Kidney epithelial cell (primary cell): ENCODE measurements around the gene HNRNPH2. TPM values are rescaled to one million over a fixed set of nuclear protein-coding genes. Genes with fewer than 3 reads are reported as not detected.

Source experiments
- DNase-seq: peaks from one replicate; pipeline ENCODE4 v3.0.0-alpha.2; 2010; ENCODE audit warnings: low read depth
- H3K27me3 ChIP-seq: 2 replicates; pipeline ENCODE4 v1.6.0; 2011; ENCODE audit warnings: low read length; ENCODE audit not compliant: control insufficient read depth, insufficient read depth
- H3K36me3 ChIP-seq: 2 replicates; pipeline ENCODE4 v1.5.1; 2011; ENCODE audit warnings: low read length; ENCODE audit not compliant: control insufficient read depth, insufficient read depth
- H3K4me3 ChIP-seq: 2 replicates; pipeline ENCODE4 v1.5.1; 2011; ENCODE audit warnings: low read depth, mild to moderate bottlenecking, control low read depth, low read length
- CTCF ChIP-seq: IDR thresholded peaks from 2 replicates; pipeline ENCODE4 v1.5.1; 2011; ENCODE audit warnings: mild to moderate bottlenecking, moderate library complexity, low read length, control low read depth, inconsistent platforms; ENCODE audit not compliant: insufficient read depth, poor library complexity, severe bottlenecking
- total RNA-seq: library from RNA; depleted of rRNA; stranded (reverse); fragments of >200 nt; gene quantifications from 2 replicates; pipeline ENCODE4 v1.2.3, GENCODE V29; 2015

The HNRNPH2 gene
- total RNA-seq, 1 donor from 2014 or later, result 51.1 TPM

GRCh38 chrX:101427954-101428353 is 19.9 kb downstream of the HNRNPH2 start:
- no peaks in the 10 kb centered on the region for H3K36me3 ChIP-seq

GRCh38 chrX:101429934-101430333 is 21.9 kb downstream of the HNRNPH2 start:
- no peaks in the 10 kb centered on the region for H3K27me3 ChIP-seq
- no peak for DNase-seq

More at GRCh38 chrX:101427954-101428353, 19.9 kb downstream of the HNRNPH2 start:
- DNase-seq, result no peak
- H3K4me3 ChIP-seq, result no peak overlapping the region
- H3K27me3 ChIP-seq, result no peaks in the 10 kb centered on the region
- no peak for TF ChIP-seq CTCF

GRCh38 chrX:101430457-101431078 is 22.5 kb downstream of the HNRNPH2 start:
- DNase-seq, result no peak
- Histone ChIP-seq H3K27me3 (no peaks in the 10 kb centered on the region), H3K36me3 (no peaks in the 10 kb centered on the region), H3K4me3 (no peak overlapping the region)
- TF ChIP-seq CTCF, result no peak

More at GRCh38 chrX:101429934-101430333, 21.9 kb downstream of the HNRNPH2 start:
- no peak for TF ChIP-seq CTCF
- no peak overlapping the region for H3K4me3 ChIP-seq
- H3K36me3 ChIP-seq, result no peaks in the 10 kb centered on the region

GRCh38 chrX:101442085-101442484 is 34.1 kb downstream of the HNRNPH2 start:
- DNase-seq, result no peak
- TF ChIP-seq CTCF, result no peak

GRCh38 chrX:101449279-101449678 is 41.3 kb downstream of the HNRNPH2 start:
- H3K36me3 ChIP-seq, result no peaks in the 10 kb centered on the region
- H3K27me3 ChIP-seq, result no peaks in the 10 kb centered on the region
- TF ChIP-seq CTCF, result no peak
- H3K4me3 ChIP-seq, result no peak overlapping the region
- DNase-seq, result no peak

More at GRCh38 chrX:101442085-101442484, 34.1 kb downstream of the HNRNPH2 start:
- Histone ChIP-seq H3K27me3 (no peaks in the 10 kb centered on the region), H3K36me3 (no peaks in the 10 kb centered on the region), H3K4me3 (no peak overlapping the region)

- DNase-seq, result no peak
- no peaks in the 10 kb centered on the region for H3K36me3 ChIP-seq
- no peaks in the 10 kb centered on the region for H3K27me3 ChIP-seq
- TF ChIP-seq CTCF, result no peak
- no peak overlapping the region for H3K4me3 ChIP-seq
Measured at GRCh38 chrX:101450085-101450484, 42.1 kb downstream of the HNRNPH2 start.
